Thymus (tissue), 11 donors: ENCODE results near the gene LILRB2. TPM values are rescaled to one million over a fixed set of nuclear protein-coding genes. Genes with fewer than 3 reads are reported as not detected.
"Not testable (repeated sequence)": the region's sequence is repeated elsewhere in the genome, so short reads cannot be mapped to it uniquely, and the experiment has no call there.

ENCODE experiments used
- DNase-seq, 9 donors: peaks; one replicate each; pipeline ENCODE4 v3.0.0-alpha.2; 2013; ENCODE audit warnings: low spot score in 9 of 9, low read depth in 6 of 9, missing footprints in 1 of 9
- H3K27ac ChIP-seq, 2 donors: one replicate each; pipeline ENCODE4 v1.5.1; 2013; ENCODE audit warnings: control low read depth in 1 of 2, low read depth in 1 of 2, low read length in 1 of 2, mild to moderate bottlenecking in 1 of 2, moderate library complexity in 1 of 2
- H3K27me3 ChIP-seq, 2 donors: one replicate each; pipeline ENCODE4 v1.5.1; 2013; ENCODE audit warnings: low read length in 1 of 2; ENCODE audit not compliant: control insufficient read depth in 2 of 2, insufficient read depth in 1 of 2
- H3K36me3 ChIP-seq, 2 donors: one replicate each; pipeline ENCODE4 v1.5.1; 2013; ENCODE audit warnings: low read length in 1 of 2, mild to moderate bottlenecking in 1 of 2, moderate library complexity in 1 of 2; ENCODE audit not compliant: control insufficient read depth in 2 of 2, insufficient read depth in 2 of 2
- H3K4me1 ChIP-seq, 2 donors: one replicate each; pipeline ENCODE4 v1.5.1; 2013; ENCODE audit warnings: low read length in 2 of 2; ENCODE audit not compliant: control insufficient read depth in 2 of 2, insufficient read depth in 2 of 2
- H3K4me3 ChIP-seq, 2 donors: one replicate each; pipeline ENCODE4 v1.5.1; 2013; ENCODE audit warnings: low read length in 2 of 2, control low read depth in 1 of 2, mild to moderate bottlenecking in 1 of 2
- H3K9me3 ChIP-seq, 2 donors: one replicate each; pipeline ENCODE4 v1.5.1; 2013; ENCODE audit warnings: low read length in 1 of 2, mild to moderate bottlenecking in 1 of 2; ENCODE audit not compliant: control insufficient read depth in 2 of 2, insufficient read depth in 1 of 2
- WGBS: extraction: QIAGEN DNeasy Blood & Tissue Kit; methylation state at CpG from one replicate; pipeline ENCODE4 v1.1.7; 2013; 5-methylcytosine and 5-hydroxymethylcytosine counted together
- polyA plus RNA-seq: library from polyadenylated mRNA; stranded (reverse); fragments of 200-250 nt; gene quantifications from one replicate; pipeline ENCODE4 v1.2.3, GENCODE V29; 2013
- total RNA-seq: library from RNA; stranded (reverse); fragments of 120-200 nt; gene quantifications from one replicate; pipeline ENCODE4 v1.2.4, GENCODE V29; 2013
- donor health status: healthy.

The LILRB2 gene
- total and polyA plus RNA-seq, 2 donors: 0.90 to 7.3 TPM

DNA sequence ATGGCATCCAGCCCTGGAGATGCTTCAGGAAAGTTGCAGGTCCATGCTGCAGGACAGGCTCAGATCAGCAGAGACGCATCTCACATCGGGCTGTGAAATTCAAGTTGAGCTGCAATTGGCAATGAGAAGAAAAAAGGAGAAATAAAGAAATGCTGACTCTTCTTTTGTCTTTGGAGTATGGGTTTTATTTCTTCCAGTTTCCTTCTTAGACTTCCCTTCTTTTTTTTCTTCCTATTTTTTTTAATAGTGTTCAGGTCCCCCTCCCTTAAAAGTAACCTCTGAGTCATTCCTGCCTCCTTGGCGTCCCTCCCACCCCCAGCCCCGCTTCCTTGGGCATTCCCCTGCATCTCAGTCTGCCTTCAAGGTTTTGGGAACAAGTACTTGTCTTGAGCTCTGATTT is 9.3 kb downstream of the LILRB2 start:
- DNase-seq, H3K4me3 ChIP-seq, H3K27me3 ChIP-seq, H3K9me3 ChIP-seq, H3K4me1 ChIP-seq, H3K36me3 ChIP-seq, H3K27ac ChIP-seq: not testable (repeated sequence)
- 71% methylated on average over 4 of the region's 4 CpGs for WGBS

DNA sequence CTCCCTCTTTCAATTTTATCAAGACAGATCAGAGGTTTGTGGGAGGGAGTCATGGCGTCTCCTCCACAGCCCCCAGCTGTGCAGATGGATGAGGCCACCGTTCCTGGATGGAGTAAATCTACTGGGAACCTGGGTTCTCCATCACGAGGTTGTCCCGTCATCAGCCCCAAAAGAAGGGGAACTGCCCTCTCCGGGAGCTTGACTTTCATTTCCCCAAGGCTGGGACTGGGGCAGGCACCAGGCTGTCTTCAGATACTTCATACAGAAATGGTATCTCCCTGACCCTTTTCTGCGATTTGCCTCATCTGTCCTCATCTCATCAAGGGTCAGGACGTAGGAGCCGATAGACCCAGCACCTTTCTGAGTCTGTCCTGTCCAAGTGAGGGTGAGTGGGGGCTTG is 9.8 kb downstream of the LILRB2 start:
- Histone ChIP-seq H3K27ac (no peak overlapping the region), H3K4me1 (no peaks in the 10 kb centered on the region), H3K4me3 (no peak overlapping the region), H3K9me3 (no peaks in the 10 kb centered on the region), H3K27me3 (peaks cover 0 to 3% of the 10 kb centered on the region in 2 donors), H3K36me3 (no peaks in the 10 kb centered on the region)
- 89% methylated on average over 8 of the region's 8 CpGs for WGBS
- no peak for DNase-seq

DNA sequence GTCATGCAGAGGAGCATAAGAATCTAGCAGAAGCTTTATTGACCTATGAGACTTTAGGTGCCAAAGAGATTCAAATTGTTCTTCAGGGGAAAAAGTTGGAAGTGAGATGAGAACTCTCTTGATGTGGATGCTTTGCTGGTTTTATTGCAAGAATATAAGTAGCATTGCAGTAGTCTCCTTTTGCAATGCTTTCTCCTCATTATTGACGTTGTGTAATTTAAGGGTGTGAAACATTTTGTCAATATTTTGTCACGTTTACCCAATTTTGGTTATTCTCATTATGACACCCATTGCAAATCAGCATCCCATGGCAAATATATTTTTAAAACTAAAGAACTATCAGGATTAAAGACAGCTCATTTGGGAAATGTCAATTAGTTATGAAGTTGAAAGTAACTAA is 12.0 kb downstream of the LILRB2 start:
- Histone ChIP-seq H3K27ac (no peak overlapping the region), H3K27me3 (peaks cover 0 to 2% of the 10 kb centered on the region in 2 donors), H3K4me3 (no peak overlapping the region), H3K36me3 (no peaks in the 10 kb centered on the region), H3K9me3 (no peaks in the 10 kb centered on the region), H3K4me1 (no peaks in the 10 kb centered on the region)
- no peak for DNase-seq
- 90% methylated on average over 2 of the region's 2 CpGs for WGBS

DNA sequence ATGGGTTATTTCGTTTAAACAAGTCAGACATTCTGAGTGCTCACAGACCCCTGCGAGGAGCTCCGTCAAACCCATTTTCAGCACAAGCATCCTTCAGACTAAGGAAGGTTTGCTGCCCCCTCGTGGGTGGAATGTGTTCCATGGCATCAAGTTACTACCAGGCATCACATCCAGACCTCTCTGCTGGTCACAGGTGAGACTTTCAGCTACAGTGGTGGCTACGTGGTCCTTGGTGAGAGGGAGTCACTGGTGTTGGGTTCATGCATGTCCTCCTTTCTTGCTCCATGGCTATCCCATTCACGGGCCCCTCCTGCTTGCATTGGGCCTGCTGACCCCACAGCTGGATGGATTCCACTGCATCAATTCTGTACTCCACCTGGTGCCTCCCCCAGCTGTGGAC is 14.8 kb downstream of the LILRB2 start:
- Histone ChIP-seq H3K4me1 (no peaks in the 10 kb centered on the region), H3K4me3 (no peak overlapping the region), H3K9me3 (no peaks in the 10 kb centered on the region), H3K27me3 (peaks cover 0 to 4% of the 10 kb centered on the region in 2 donors), H3K36me3 (no peaks in the 10 kb centered on the region), H3K27ac (no peak overlapping the region)
- peak in 7 of 9 donors; percentile 35 to 71 (median 48) for DNase-seq
- WGBS: 16% methylated on average over 6 of the region's 6 CpGs

DNA sequence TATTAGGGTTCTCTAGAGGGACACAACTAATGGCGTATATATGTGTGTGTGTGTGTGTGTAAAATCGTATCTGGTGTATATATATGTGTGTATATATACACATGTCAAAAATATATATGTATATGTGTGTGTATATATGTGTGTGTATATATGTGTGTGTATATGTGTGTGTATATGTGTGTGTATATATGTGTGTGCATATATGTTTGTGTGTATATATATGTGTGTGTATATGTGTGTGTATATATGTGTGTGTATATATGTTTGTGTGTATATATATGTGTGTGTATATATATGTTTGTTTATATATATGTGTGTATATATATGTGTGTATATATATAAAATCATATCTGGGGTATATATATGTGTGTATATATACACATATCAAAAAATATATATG is 18.4 kb downstream of the LILRB2 start:
- WGBS: 89% methylated on average over 2 of the region's 2 CpGs
- no peaks in the 10 kb centered on the region for H3K36me3 ChIP-seq
- no peak for DNase-seq
- H3K27ac ChIP-seq: no peak overlapping the region
- peaks cover 0 to 6% of the 10 kb centered on the region in 2 donors for H3K27me3 ChIP-seq
- no peaks in the 10 kb centered on the region for H3K9me3 ChIP-seq
- H3K4me3 ChIP-seq: no peak overlapping the region
- H3K4me1 ChIP-seq: no peaks in the 10 kb centered on the region

DNA sequence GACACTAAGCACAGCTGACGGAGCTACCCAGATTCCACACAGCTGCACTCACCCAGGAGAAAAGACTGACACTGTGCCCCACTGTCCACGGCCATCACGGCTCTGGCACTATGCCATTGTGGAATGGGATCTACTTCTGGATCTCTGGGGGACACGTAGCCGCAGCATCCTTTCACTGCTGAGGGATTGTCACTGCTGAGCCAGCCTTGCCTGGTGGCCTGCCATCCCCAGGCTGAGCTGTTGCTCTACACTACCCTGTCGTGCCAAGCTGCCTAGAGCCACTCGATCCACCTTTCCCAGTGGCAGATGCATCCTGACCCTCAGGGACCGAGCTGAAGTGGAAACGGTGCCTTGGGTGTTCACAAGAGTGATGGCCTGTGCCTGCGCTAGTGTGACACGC is 18.8 kb downstream of the LILRB2 start:
- Histone ChIP-seq H3K27ac (no peak overlapping the region), H3K9me3 (no peaks in the 10 kb centered on the region), H3K36me3 (no peaks in the 10 kb centered on the region), H3K27me3 (peaks cover 0 to 7% of the 10 kb centered on the region in 2 donors), H3K4me3 (no peak overlapping the region), H3K4me1 (no peaks in the 10 kb centered on the region)
- no peak for DNase-seq
- 92% methylated on average over 11 of the region's 11 CpGs for WGBS

DNA sequence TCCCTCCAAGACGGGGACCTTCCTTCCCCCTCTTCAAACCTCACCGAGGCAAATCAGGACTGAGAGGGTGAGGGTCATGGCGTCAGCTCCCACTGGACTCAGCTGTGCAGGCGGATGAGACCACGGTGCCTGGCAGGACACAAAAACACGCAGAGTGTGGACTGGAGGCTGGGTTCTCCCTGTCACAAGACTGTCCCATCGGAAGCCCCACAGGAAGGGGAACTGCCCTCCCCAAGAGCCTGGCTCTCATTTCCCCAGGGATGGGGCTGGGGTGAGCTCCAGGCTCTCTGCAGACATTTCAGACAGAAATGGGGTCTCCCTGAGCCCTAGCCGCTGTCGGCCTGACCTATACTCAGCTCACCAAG is 23.8 kb downstream of the LILRB2 start, which contains the start of gene LILRB5:
Gene LILRB5, minus strand, starts transcription at position 158 of the 365 bp plus-strand sequence. Its CDS starts 80 bp downstream, at position 78.
- 82% methylated on average over 9 of the region's 9 CpGs for WGBS
- no peaks in the 10 kb centered on the region for H3K36me3 ChIP-seq
- no peaks in the 10 kb centered on the region for H3K4me1 ChIP-seq
- DNase-seq: no peak
- H3K27me3 ChIP-seq: peaks cover 0 to 8% of the 10 kb centered on the region in 2 donors
- H3K9me3 ChIP-seq: no peaks in the 10 kb centered on the region
- no peak within 1 kb of the TSS for H3K27ac ChIP-seq
- H3K4me3 ChIP-seq: no peak within 1 kb of the TSS

DNA sequence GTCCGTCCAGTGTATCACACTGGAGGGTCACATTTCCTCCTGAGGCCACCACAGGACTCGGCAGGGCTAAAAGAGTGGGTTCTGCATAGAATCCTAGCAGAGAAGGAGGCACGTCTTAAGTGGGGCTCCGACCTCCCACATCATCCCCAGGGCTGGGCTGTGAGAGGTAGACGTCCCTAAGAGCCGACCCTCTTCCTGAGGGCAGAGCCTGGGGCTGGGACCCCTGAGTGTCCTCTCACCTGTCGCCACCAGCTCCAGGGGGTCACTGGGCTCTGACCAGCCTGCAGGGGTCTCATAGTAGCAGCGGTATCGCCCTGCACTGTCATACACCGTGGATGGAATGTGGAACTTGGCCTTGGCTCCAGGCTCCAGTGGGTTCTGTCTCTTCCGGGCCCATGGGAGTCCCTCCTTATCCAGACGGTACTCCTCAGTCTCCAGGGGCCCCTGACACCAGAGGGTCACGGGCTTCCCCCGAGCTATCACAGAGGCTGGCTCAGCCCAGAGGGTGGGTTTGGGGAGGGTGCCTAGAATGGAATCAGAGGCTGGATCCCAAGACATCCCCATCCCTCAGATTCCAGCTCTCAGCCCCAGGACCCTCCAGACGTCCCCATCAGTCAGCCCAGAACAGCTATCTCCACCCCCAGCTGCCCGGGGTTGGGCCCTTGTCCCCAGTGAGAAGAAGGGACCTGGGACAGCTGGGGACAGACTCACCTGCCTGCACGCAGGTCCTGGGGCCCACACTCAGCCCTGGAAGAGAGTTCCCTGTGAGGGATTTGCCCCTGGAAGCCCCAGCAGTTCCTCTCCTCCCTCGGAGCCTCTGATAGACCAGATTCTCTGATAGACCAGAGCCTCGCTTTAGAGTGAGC is 24.4 kb downstream of the LILRB2 start:
- peaks cover 0 to 8% of the 10 kb centered on the region in 2 donors for H3K27me3 ChIP-seq
- no peak for DNase-seq

DNA sequence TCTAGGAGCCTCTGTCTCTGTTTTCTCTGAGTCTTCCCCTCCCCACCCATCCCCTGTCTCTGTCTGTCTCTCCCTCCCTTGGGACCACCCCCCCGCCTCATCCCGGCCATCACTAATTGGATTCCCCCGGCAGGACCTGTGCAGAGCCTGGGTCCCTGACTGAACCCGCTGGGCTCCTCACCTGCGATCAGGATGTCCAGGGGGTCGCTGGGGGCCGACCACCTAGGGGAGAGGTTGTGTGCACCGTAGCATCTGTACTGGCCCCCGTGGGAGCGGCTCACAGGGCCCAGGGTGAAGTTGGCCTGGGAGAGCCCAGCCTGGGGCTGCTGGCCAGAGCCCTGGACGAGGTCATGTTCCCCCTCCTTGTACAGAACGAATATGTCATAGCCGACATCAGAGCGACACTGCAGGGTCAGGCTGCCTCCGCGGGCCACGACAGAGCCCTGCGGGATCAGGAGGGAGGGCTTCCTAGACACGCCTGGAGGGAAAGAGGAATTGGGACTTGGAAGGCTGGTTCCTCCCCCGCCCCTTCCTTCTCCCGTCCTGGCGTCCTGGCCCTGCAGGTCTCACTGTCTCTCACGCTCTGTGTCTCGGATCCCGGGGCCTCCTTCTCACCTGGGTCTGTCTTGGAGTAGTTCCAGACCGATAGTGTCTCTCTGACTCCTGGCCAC is 25.7 kb downstream of the LILRB2 start:
- no peak for DNase-seq
- no peak overlapping the region for H3K4me3 ChIP-seq
- no peaks in the 10 kb centered on the region for H3K4me1 ChIP-seq
- H3K27me3 ChIP-seq: peaks cover 0 to 8% of the 10 kb centered on the region in 2 donors
- 88% methylated on average over 26 of the region's 26 CpGs for WGBS
- no peaks in the 10 kb centered on the region for H3K36me3 ChIP-seq
- no peak overlapping the region for H3K27ac ChIP-seq
- no peaks in the 10 kb centered on the region for H3K9me3 ChIP-seq

More for the DNA sequence above, 24.4 kb downstream of the LILRB2 start:
- no peaks in the 10 kb centered on the region for H3K4me1 ChIP-seq
- no peak overlapping the region for H3K27ac ChIP-seq
- no peak overlapping the region for H3K4me3 ChIP-seq
- no peaks in the 10 kb centered on the region for H3K36me3 ChIP-seq
- H3K9me3 ChIP-seq: no peaks in the 10 kb centered on the region
- 90% methylated on average over 19 of the region's 19 CpGs for WGBS
